ENCODE results near the gene SLC6A9.

The SLC6A9 gene

GRCh38 chr1:44062656-44063179, 31.5 kb upstream of the SLC6A9 start:
- no peak for TF ChIP-seq CTCF (IDR thresholded peaks at IDR 0.05; ENCODE audit: insufficient read depth, low read depth, low read length, missing control alignments)
- no peak for DNase-seq (ENCODE audit: low read depth)
- no peak overlapping the region for H3K4me3 ChIP-seq (ENCODE audit: low read length)

GRCh38 chr1:44061857-44062256, 30.6 kb upstream of the SLC6A9 start:
- H3K4me3 ChIP-seq (ENCODE audit: low read length) = no peak overlapping the region
- DNase-seq (ENCODE audit: low read depth) = no peak
- TF ChIP-seq CTCF (IDR thresholded peaks at IDR 0.05; ENCODE audit: insufficient read depth, low read depth, low read length, missing control alignments) = no peak

GRCh38 chr1:44060830-44061267, 29.6 kb upstream of the SLC6A9 start:
- TF ChIP-seq CTCF (IDR thresholded peaks at IDR 0.05; ENCODE audit: insufficient read depth, low read depth, low read length, missing control alignments) = no peak
- H3K4me3 ChIP-seq (ENCODE audit: low read length) = no peak overlapping the region
- DNase-seq (ENCODE audit: low read depth) = peak; percentile 49

- TF ChIP-seq CTCF (IDR thresholded peaks at IDR 0.05; ENCODE audit: insufficient read depth, low read depth, low read length, missing control alignments) = no peak
These were observed 28.5 kb upstream of the SLC6A9 start for GRCh38 chr1:44059664-44060355.

GRCh38 chr1:44059212-44059611, 27.9 kb upstream of the SLC6A9 start:
- no peak for TF ChIP-seq CTCF (IDR thresholded peaks at IDR 0.05; ENCODE audit: insufficient read depth, low read depth, low read length, missing control alignments)
- no peak overlapping the region for H3K4me3 ChIP-seq (ENCODE audit: low read length)

More at GRCh38 chr1:44059664-44060355, 28.5 kb upstream of the SLC6A9 start:
- DNase-seq (ENCODE audit: low read depth) = no peak
- no peak overlapping the region for H3K4me3 ChIP-seq (ENCODE audit: low read length)

GRCh38 chr1:44057293-44057692, 26.0 kb upstream of the SLC6A9 start:
- no peak for DNase-seq (ENCODE audit: low read depth)
- no peak overlapping the region for H3K4me3 ChIP-seq (ENCODE audit: low read length)

More at GRCh38 chr1:44059212-44059611, 27.9 kb upstream of the SLC6A9 start:
- DNase-seq (ENCODE audit: low read depth) = no peak

More at GRCh38 chr1:44057293-44057692, 26.0 kb upstream of the SLC6A9 start:
- TF ChIP-seq CTCF (IDR thresholded peaks at IDR 0.05; ENCODE audit: insufficient read depth, low read depth, low read length, missing control alignments) = no peak
